ENCODE results near the gene HECTD2.

HECTD2 gene

DNA sequence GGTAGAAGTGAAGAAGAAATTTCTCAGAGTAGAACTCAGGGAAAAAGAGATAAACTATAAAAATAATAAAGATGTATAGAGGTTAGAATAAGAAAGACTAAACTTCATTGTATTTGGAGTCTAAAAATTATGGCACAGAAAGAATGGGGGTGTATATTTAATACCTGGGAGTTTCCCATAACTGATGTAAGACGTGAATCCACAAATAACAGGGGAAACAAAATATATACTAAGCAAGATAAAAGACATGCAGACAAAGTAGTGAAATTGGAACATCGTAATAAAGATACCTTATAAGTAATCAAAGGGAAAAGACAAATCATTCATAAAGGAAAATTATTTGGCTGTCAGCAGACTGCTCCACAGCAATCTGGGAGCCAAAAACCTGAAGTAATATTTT is 62.8 kb downstream of the HECTD2 start:
- H3K36me3 ChIP-seq (ENCODE audit: control insufficient read depth in 1 of 2, insufficient read depth in 2 of 2, low read length in 2 of 2) = no peaks in the 10 kb centered on the region
- no peak overlapping the region for H2BK120ac ChIP-seq (ENCODE audit: insufficient read depth, low read length, poor library complexity)
- H2BK12ac ChIP-seq (ENCODE audit: low read length) = no peak overlapping the region
- no peak overlapping the region for H4K91ac ChIP-seq (ENCODE audit: low read depth, low read length)
- H3K4me2 ChIP-seq (ENCODE audit: low read length) = no peak overlapping the region
- H3K4me1 ChIP-seq (ENCODE audit: control insufficient read depth in 1 of 2, insufficient read depth in 2 of 2, low read length in 2 of 2) = no peaks in the 10 kb centered on the region
- H3K14ac ChIP-seq (ENCODE audit: low read length) = no peak overlapping the region
- H3K9me3 ChIP-seq (ENCODE audit: insufficient read depth, low read depth, low read length) = peaks cover under 1% of the 10 kb centered on the region
- no peak overlapping the region for H4K12ac ChIP-seq (ENCODE audit: low read depth, low read length)
- H2BK5ac ChIP-seq (ENCODE audit: low read depth, low read length, poor library complexity) = no peak overlapping the region
- H3K18ac ChIP-seq (ENCODE audit: low read length) = no peak overlapping the region
- no peaks in the 10 kb centered on the region for H3K27me3 ChIP-seq (ENCODE audit: insufficient read depth, low read length)
- DNase-seq = no peak
- no peaks in the 10 kb centered on the region for H3K79me1 ChIP-seq (ENCODE audit: low read length)
- H3K9ac ChIP-seq (ENCODE audit: low read length) = no peak overlapping the region
- no peak overlapping the region for H2AFZ ChIP-seq (ENCODE audit: insufficient read depth, low read length, poor library complexity)
- H3K23ac ChIP-seq (ENCODE audit: low read length) = no peak overlapping the region
- H3K27ac ChIP-seq (ENCODE audit: low read depth, low read length) = no peak overlapping the region
- H3K79me2 ChIP-seq (ENCODE audit: control insufficient read depth, insufficient read depth, low read length, poor library complexity) = no peaks in the 10 kb centered on the region
- H3K4me3 ChIP-seq (ENCODE audit: low read depth, low read length) = no peak overlapping the region
- WGBS (ENCODE audit: extremely low coverage, insufficient coverage, insufficient read length) = no CpG with 5 or more reads among the region's 2 CpGs
- H2AK5ac ChIP-seq (ENCODE audit: low read length) = no peak overlapping the region
- no peak overlapping the region for H3K4ac ChIP-seq (ENCODE audit: low read depth, low read length)
- no peak overlapping the region for H4K8ac ChIP-seq (ENCODE audit: low read depth, low read length)

DNA sequence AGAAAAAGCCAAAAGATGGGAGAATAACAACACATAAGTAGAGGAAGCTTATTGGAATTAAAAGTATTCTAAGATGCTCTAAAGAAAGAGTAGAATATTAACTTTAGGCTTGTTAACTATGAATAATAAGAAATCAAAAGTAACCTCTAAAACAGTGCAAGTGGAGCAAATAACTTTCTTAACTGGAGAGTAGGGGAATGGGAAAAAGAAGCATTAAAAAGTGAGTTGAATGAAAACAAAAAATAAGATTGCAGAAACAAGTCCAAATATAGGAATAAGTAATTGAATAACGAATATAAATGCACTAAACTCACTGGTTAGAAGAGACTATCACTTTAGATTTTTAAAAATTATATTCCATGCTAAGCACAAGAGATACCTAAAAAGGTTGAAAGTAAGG is 63.9 kb downstream of the HECTD2 start:
- Histone ChIP-seq H3K27me3 (ENCODE audit: insufficient read depth, low read length) (no peaks in the 10 kb centered on the region), H3K4ac (ENCODE audit: low read depth, low read length) (no peak overlapping the region), H3K4me3 (ENCODE audit: low read depth, low read length) (no peak overlapping the region), H3K9ac (ENCODE audit: low read length) (no peak overlapping the region), H3K4me2 (ENCODE audit: low read length) (no peak overlapping the region), H3K23ac (ENCODE audit: low read length) (no peak overlapping the region), H2BK120ac (ENCODE audit: insufficient read depth, low read length, poor library complexity) (no peak overlapping the region), H4K91ac (ENCODE audit: low read depth, low read length) (no peak overlapping the region), H3K4me1 (ENCODE audit: control insufficient read depth in 1 of 2, insufficient read depth in 2 of 2, low read length in 2 of 2) (no peaks in the 10 kb centered on the region), H4K12ac (ENCODE audit: low read depth, low read length) (no peak overlapping the region), H2BK12ac (ENCODE audit: low read length) (no peak overlapping the region), H3K36me3 (ENCODE audit: control insufficient read depth in 1 of 2, insufficient read depth in 2 of 2, low read length in 2 of 2) (peaks cover 0 to 1% of the 10 kb centered on the region in 2 experiments), H3K27ac (ENCODE audit: low read depth, low read length) (no peak overlapping the region), H3K79me2 (ENCODE audit: control insufficient read depth, insufficient read depth, low read length, poor library complexity) (no peaks in the 10 kb centered on the region), H3K14ac (ENCODE audit: low read length) (no peak overlapping the region), H3K79me1 (ENCODE audit: low read length) (no peaks in the 10 kb centered on the region), H2AK5ac (ENCODE audit: low read length) (no peak overlapping the region), H3K18ac (ENCODE audit: low read length) (no peak overlapping the region), H2AFZ (ENCODE audit: insufficient read depth, low read length, poor library complexity) (no peak overlapping the region), H4K8ac (ENCODE audit: low read depth, low read length) (no peak overlapping the region), H3K9me3 (ENCODE audit: insufficient read depth, low read depth, low read length) (no peaks in the 10 kb centered on the region), H2BK5ac (ENCODE audit: low read depth, low read length, poor library complexity) (no peak overlapping the region)
- no peak for DNase-seq
- WGBS (ENCODE audit: extremely low coverage, insufficient coverage, insufficient read length) = no CpG with 5 or more reads among the region's 1 CpG

DNA sequence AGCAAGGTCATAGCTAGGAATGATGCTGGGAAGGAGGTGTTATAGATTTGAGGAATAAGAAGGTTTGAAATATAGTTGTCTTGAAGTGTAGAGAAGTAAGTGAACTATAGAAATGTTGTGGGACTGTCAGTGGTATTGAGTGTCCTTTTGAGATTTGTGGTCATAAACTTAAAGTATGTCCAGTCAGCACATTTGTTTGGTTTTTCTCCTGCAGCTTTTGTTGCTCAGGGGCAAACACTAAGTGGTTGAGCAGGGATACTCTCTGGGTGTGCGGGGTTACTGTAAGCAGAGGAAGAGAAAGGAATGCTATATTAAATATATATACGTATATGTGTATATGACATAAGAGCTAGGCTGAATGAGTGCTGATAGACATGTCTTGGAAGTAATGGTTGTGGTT is 67.1 kb downstream of the HECTD2 start:
- Histone ChIP-seq H3K4me3 (ENCODE audit: low read depth, low read length) (no peak overlapping the region), H3K9me3 (ENCODE audit: insufficient read depth, low read depth, low read length) (no peaks in the 10 kb centered on the region), H4K8ac (ENCODE audit: low read depth, low read length) (no peak overlapping the region), H3K27ac (ENCODE audit: low read depth, low read length) (no peak overlapping the region), H3K23ac (ENCODE audit: low read length) (no peak overlapping the region), H3K27me3 (ENCODE audit: insufficient read depth, low read length) (no peaks in the 10 kb centered on the region), H3K9ac (ENCODE audit: low read length) (no peak overlapping the region), H3K4me1 (ENCODE audit: control insufficient read depth in 1 of 2, insufficient read depth in 2 of 2, low read length in 2 of 2) (no peaks in the 10 kb centered on the region), H4K12ac (ENCODE audit: low read depth, low read length) (no peak overlapping the region), H2BK120ac (ENCODE audit: insufficient read depth, low read length, poor library complexity) (no peak overlapping the region), H3K18ac (ENCODE audit: low read length) (no peak overlapping the region), H2AK5ac (ENCODE audit: low read length) (no peak overlapping the region), H3K14ac (ENCODE audit: low read length) (no peak overlapping the region), H3K79me2 (ENCODE audit: control insufficient read depth, insufficient read depth, low read length, poor library complexity) (no peaks in the 10 kb centered on the region), H4K91ac (ENCODE audit: low read depth, low read length) (no peak overlapping the region), H2BK5ac (ENCODE audit: low read depth, low read length, poor library complexity) (no peak overlapping the region), H3K36me3 (ENCODE audit: control insufficient read depth in 1 of 2, insufficient read depth in 2 of 2, low read length in 2 of 2) (peaks cover 0 to 1% of the 10 kb centered on the region in 2 experiments), H2AFZ (ENCODE audit: insufficient read depth, low read length, poor library complexity) (no peak overlapping the region), H2BK12ac (ENCODE audit: low read length) (no peak overlapping the region), H3K79me1 (ENCODE audit: low read length) (no peaks in the 10 kb centered on the region), H3K4ac (ENCODE audit: low read depth, low read length) (no peak overlapping the region), H3K4me2 (ENCODE audit: low read length) (no peak overlapping the region)
- DNase-seq = no peak
- no CpG with 5 or more reads among the region's 2 CpGs for WGBS (ENCODE audit: extremely low coverage, insufficient coverage, insufficient read length)

DNA sequence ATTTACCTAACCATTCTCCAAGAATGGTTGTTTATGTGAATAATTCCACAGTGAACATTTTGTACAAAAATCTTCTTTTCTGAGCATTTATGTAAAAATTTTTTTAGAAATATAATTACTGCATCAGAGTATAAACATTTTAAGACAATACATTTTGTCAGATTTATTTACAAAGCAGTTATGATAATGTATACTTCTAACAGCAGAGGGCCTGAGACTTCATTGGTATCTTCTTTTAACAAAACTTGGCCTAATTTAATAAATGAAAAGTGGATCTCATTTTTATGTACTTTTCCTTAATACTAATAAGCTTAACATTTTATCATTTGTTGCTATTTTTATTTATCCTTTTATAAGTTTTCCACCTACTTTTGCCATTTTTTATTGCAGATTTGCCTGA is 69.4 kb downstream of the HECTD2 start:
- H2BK5ac ChIP-seq (ENCODE audit: low read depth, low read length, poor library complexity) = no peak overlapping the region
- no peak overlapping the region for H2AFZ ChIP-seq (ENCODE audit: insufficient read depth, low read length, poor library complexity)
- no peak overlapping the region for H3K27ac ChIP-seq (ENCODE audit: low read depth, low read length)
- H3K14ac ChIP-seq (ENCODE audit: low read length) = no peak overlapping the region
- no peak overlapping the region for H3K4me2 ChIP-seq (ENCODE audit: low read length)
- H3K27me3 ChIP-seq (ENCODE audit: insufficient read depth, low read length) = no peaks in the 10 kb centered on the region
- no peak overlapping the region for H3K4me3 ChIP-seq (ENCODE audit: low read depth, low read length)
- H2BK12ac ChIP-seq (ENCODE audit: low read length) = no peak overlapping the region
- no peak overlapping the region for H3K4ac ChIP-seq (ENCODE audit: low read depth, low read length)
- no peak overlapping the region for H3K9ac ChIP-seq (ENCODE audit: low read length)
- no peak overlapping the region for H4K12ac ChIP-seq (ENCODE audit: low read depth, low read length)
- no peaks in the 10 kb centered on the region for H3K79me1 ChIP-seq (ENCODE audit: low read length)
- H3K9me3 ChIP-seq (ENCODE audit: insufficient read depth, low read depth, low read length) = no peaks in the 10 kb centered on the region
- H2AK5ac ChIP-seq (ENCODE audit: low read length) = no peak overlapping the region
- no peaks in the 10 kb centered on the region for H3K79me2 ChIP-seq (ENCODE audit: control insufficient read depth, insufficient read depth, low read length, poor library complexity)
- H3K18ac ChIP-seq (ENCODE audit: low read length) = no peak overlapping the region
- no peak overlapping the region for H3K23ac ChIP-seq (ENCODE audit: low read length)
- H2BK120ac ChIP-seq (ENCODE audit: insufficient read depth, low read length, poor library complexity) = no peak overlapping the region
- DNase-seq = no peak
- peaks cover 0 to 1% of the 10 kb centered on the region in 2 experiments for H3K36me3 ChIP-seq (ENCODE audit: control insufficient read depth in 1 of 2, insufficient read depth in 2 of 2, low read length in 2 of 2)
- no peaks in the 10 kb centered on the region for H3K4me1 ChIP-seq (ENCODE audit: control insufficient read depth in 1 of 2, insufficient read depth in 2 of 2, low read length in 2 of 2)
- no peak overlapping the region for H4K8ac ChIP-seq (ENCODE audit: low read depth, low read length)
- no peak overlapping the region for H4K91ac ChIP-seq (ENCODE audit: low read depth, low read length)

All from trophoblast cell (in vitro differentiated cells and primary cell).